Left renal pelvis (tissue), 4 donors: Measurements from ENCODE around the gene SPRN. TPM values are rescaled to one million over a fixed set of nuclear protein-coding genes. Genes with fewer than 3 reads are reported as not detected.

Source experiments
- polyA plus RNA-seq, 4 donors: library from polyadenylated mRNA; unstranded; fragments of 120-200 nt; gene quantifications; one replicate each; pipeline ENCODE4 v1.2.1, GENCODE V29; 2013; ENCODE audit not compliant: insufficient read length in 4 of 4

Gene SPRN
- polyA plus RNA-seq, 4 donors: 3.3 to 7.3 (median 3.8) TPM

Other genes with a start within 250 kb of the SPRN start
- under 1 TPM in 1 of 4 donors, not detected in 3; 0.12 TPM for gene UTF1, start 194.4 kb downstream of the SPRN start, polyA plus RNA-seq
- gene VENTX, start 186.8 kb downstream of the SPRN start, polyA plus RNA-seq: under 1 TPM; 0.10 to 0.34 (median 0.23) TPM
- gene ADAM8, start 147.8 kb downstream of the SPRN start, polyA plus RNA-seq: 1 to 10 TPM in 3 of 4 donors, under 1 TPM in 1; 0.99 to 5.0 (median 2.1) TPM
- gene TUBGCP2, start 115.8 kb downstream of the SPRN start, polyA plus RNA-seq: 10 to 100 TPM; 45.5 to 81.2 (median 55.8) TPM
- 10 to 100 TPM; 33.9 to 41.4 (median 38.0) TPM for gene ZNF511, start 115.7 kb downstream of the SPRN start, polyA plus RNA-seq
- gene CALY, start 87.7 kb downstream of the SPRN start, polyA plus RNA-seq: under 1 TPM in 2 of 4 donors, not detected in 2; 0.24 to 0.59 TPM
- 1 to 10 TPM in 3 of 4 donors, under 1 TPM in 1; 0.41 to 7.5 (median 2.3) TPM for gene PRAP1, start 77.3 kb downstream of the SPRN start, polyA plus RNA-seq
- gene FUOM, start 66.6 kb downstream of the SPRN start, polyA plus RNA-seq: 10 to 100 TPM; 10.8 to 25.1 (median 15.4) TPM
- 100 to 1,000 TPM in 3 of 4 donors, 10 to 100 TPM in 1; 63.5 to 150 (median 134) TPM for gene ECHS1, start 51.3 kb downstream of the SPRN start, polyA plus RNA-seq
- gene PAOX, start 45.4 kb downstream of the SPRN start, polyA plus RNA-seq: 1 to 10 TPM; 4.3 to 7.7 (median 4.4) TPM
- 10 to 100 TPM; 55.4 to 94.7 (median 66.1) TPM for gene MTG1, start 30.5 kb downstream of the SPRN start, polyA plus RNA-seq
- 1 to 10 TPM in 3 of 4 donors, under 1 TPM in 1; 0.86 to 3.6 (median 2.1) TPM for gene SCART1, start 29.3 kb upstream of the SPRN start, polyA plus RNA-seq
- gene CYP2E1, start 102.7 kb upstream of the SPRN start, polyA plus RNA-seq: 1 to 10 TPM in 2 of 4 donors, under 1 TPM in 2; 0.67 to 2.3 (median 1.1) TPM
- gene SYCE1, start 141.0 kb upstream of the SPRN start, polyA plus RNA-seq: under 1 TPM; 0.20 to 0.63 (median 0.42) TPM
- gene FRG2B, start 202.2 kb upstream of the SPRN start, polyA plus RNA-seq: not detected